Measurements from ENCODE around the gene TRIM61. TPM values are rescaled to one million over a fixed set of nuclear protein-coding genes. Genes with fewer than 3 reads are reported as not detected.
"Not testable (repeated sequence)": the region's sequence is repeated elsewhere in the genome, so short reads cannot be mapped to it uniquely, and the experiment has no call there.

TRIM61 gene
- total RNA-seq, 1 experiment from 2014 or later: 0.45 TPM

GRCh38 chr4:165006886-165007285 is 29.4 kb upstream of the TRIM61 start:
- no peak for DNase-seq
- TF ChIP-seq CTCF (IDR thresholded peaks at IDR 0.05; ENCODE audit: unreplicated experiment): no peak
- no peak overlapping the region for H3K4me3 Mint-ChIP-seq (ENCODE audit: low read depth, unreplicated experiment)
- H3K27ac Mint-ChIP-seq (ENCODE audit: unreplicated experiment): no peak overlapping the region
- no TSS peak for BruUV-seq (replicated peaks)
- H3K9me3 Mint-ChIP-seq (ENCODE audit: low read depth, unreplicated experiment): no peaks in the 10 kb centered on the region
- no peaks in the 10 kb centered on the region for H3K36me3 Mint-ChIP-seq (ENCODE audit: insufficient read depth, unreplicated experiment)
- H3K4me1 Mint-ChIP-seq (ENCODE audit: low read depth, unreplicated experiment): no peaks in the 10 kb centered on the region
- H3K27me3 Mint-ChIP-seq (ENCODE audit: unreplicated experiment): no peaks in the 10 kb centered on the region
- CTCF ChIA-PET: no interaction called here
- intact Hi-C loops (cut with micrococcal nuclease; ENCODE audit: unreplicated experiment): no loop called here

GRCh38 chr4:165006456-165006855 is 29.0 kb upstream of the TRIM61 start:
- DNase-seq: no peak
- H3K4me3 Mint-ChIP-seq (ENCODE audit: low read depth, unreplicated experiment): no peak overlapping the region
- no TSS peak for BruUV-seq (replicated peaks)

GRCh38 chr4:165005352-165005925 is 28.0 kb upstream of the TRIM61 start:
- Mint-ChIP-seq H3K9me3 (ENCODE audit: low read depth, unreplicated experiment) (no peaks in the 10 kb centered on the region), H3K4me3 (ENCODE audit: low read depth, unreplicated experiment) (no peak overlapping the region), H3K4me1 (ENCODE audit: low read depth, unreplicated experiment) (no peaks in the 10 kb centered on the region), H3K27ac (ENCODE audit: unreplicated experiment) (no peak overlapping the region), H3K36me3 (ENCODE audit: insufficient read depth, unreplicated experiment) (no peaks in the 10 kb centered on the region), H3K27me3 (ENCODE audit: unreplicated experiment) (no peaks in the 10 kb centered on the region)
- DNase-seq: no peak
- no peak for TF ChIP-seq CTCF (IDR thresholded peaks at IDR 0.05; ENCODE audit: unreplicated experiment)
- intact Hi-C loops (cut with micrococcal nuclease; ENCODE audit: unreplicated experiment): no loop called here
- CTCF ChIA-PET: no interaction called here
- BruUV-seq (replicated peaks): no TSS peak

More at GRCh38 chr4:165006456-165006855, 29.0 kb upstream of the TRIM61 start:
- H3K27me3 Mint-ChIP-seq (ENCODE audit: unreplicated experiment): no peaks in the 10 kb centered on the region
- intact Hi-C loops (cut with micrococcal nuclease; ENCODE audit: unreplicated experiment): no loop called here
- no peak for TF ChIP-seq CTCF (IDR thresholded peaks at IDR 0.05; ENCODE audit: unreplicated experiment)
- H3K9me3 Mint-ChIP-seq (ENCODE audit: low read depth, unreplicated experiment): no peaks in the 10 kb centered on the region
- H3K36me3 Mint-ChIP-seq (ENCODE audit: insufficient read depth, unreplicated experiment): no peaks in the 10 kb centered on the region
- H3K4me1 Mint-ChIP-seq (ENCODE audit: low read depth, unreplicated experiment): no peaks in the 10 kb centered on the region
- CTCF ChIA-PET: interaction anchor here (0.6 kb wide), 1 partner anchor 1793 kb away, joined by 3 read pairs; no protein-coding TSS in a partner anchor
- H3K27ac Mint-ChIP-seq (ENCODE audit: unreplicated experiment): no peak overlapping the region

- intact Hi-C loops (cut with micrococcal nuclease; ENCODE audit: unreplicated experiment); BruUV-seq (replicated peaks); H3K36me3 Mint-ChIP-seq (ENCODE audit: insufficient read depth, unreplicated experiment); H3K4me1 Mint-ChIP-seq (ENCODE audit: low read depth, unreplicated experiment); H3K27ac Mint-ChIP-seq (ENCODE audit: unreplicated experiment); CTCF ChIA-PET; DNase-seq; H3K27me3 Mint-ChIP-seq (ENCODE audit: unreplicated experiment); H3K4me3 Mint-ChIP-seq (ENCODE audit: low read depth, unreplicated experiment); H3K9me3 Mint-ChIP-seq (ENCODE audit: low read depth, unreplicated experiment): not testable (repeated sequence)
Measured at GRCh38 chr4:165001957-165002356, 24.5 kb upstream of the TRIM61 start.

GRCh38 chr4:164998526-164999080 is 21.1 kb upstream of the TRIM61 start:
- H3K9me3 Mint-ChIP-seq (ENCODE audit: low read depth, unreplicated experiment); H3K4me3 Mint-ChIP-seq (ENCODE audit: low read depth, unreplicated experiment); H3K27ac Mint-ChIP-seq (ENCODE audit: unreplicated experiment); CTCF ChIA-PET; H3K36me3 Mint-ChIP-seq (ENCODE audit: insufficient read depth, unreplicated experiment); DNase-seq; H3K27me3 Mint-ChIP-seq (ENCODE audit: unreplicated experiment); H3K4me1 Mint-ChIP-seq (ENCODE audit: low read depth, unreplicated experiment); BruUV-seq (replicated peaks): not testable (repeated sequence)
- intact Hi-C loops (cut with micrococcal nuclease; ENCODE audit: unreplicated experiment): loop anchor here (10.0 kb wide), 1 partner anchor 114 kb away; no protein-coding TSS in a partner anchor

Measured in Calu3 (cell line).